Liver (tissue), 3 donors: ENCODE data around the gene CEACAM18.

ENCODE experiments used
- EGR1 ChIP-seq, 2 donors: IDR thresholded peaks; 2 replicates each; pipeline ENCODE4 v1.6.1; 2016 to 2018; ENCODE audit warnings: antibody characterized with exemption in 2 of 2, low read depth in 2 of 2
- NR2F2 ChIP-seq: IDR thresholded peaks from 2 replicates; pipeline ENCODE4 v1.6.1; 2016; ENCODE audit warnings: antibody characterized with exemption
- RAD21 ChIP-seq, 2 donors: IDR thresholded peaks; 2 replicates each; pipeline ENCODE4 v1.6.1; 2016; ENCODE audit warnings: antibody characterized with exemption in 2 of 2, mild to moderate bottlenecking in 2 of 2
- RXRA ChIP-seq, 2 donors: IDR thresholded peaks; 2 replicates each; pipeline ENCODE4 v1.6.1; 2017 to 2018; ENCODE audit warnings: antibody characterized with exemption in 2 of 2, mild to moderate bottlenecking in 1 of 2
- YY1 ChIP-seq: IDR thresholded peaks from 2 replicates; pipeline ENCODE4 v1.6.1; 2016; ENCODE audit warnings: antibody characterized with exemption, mild to moderate bottlenecking
- TF ChIP-seq, protein P1 (sequence below): fragments of 150-350 bp; IDR thresholded peaks from 2 replicates; pipeline ENCODE4 v1.5.1; 2017; ENCODE audit warnings: improper control_type of control experiment, low read depth, low read length; ENCODE audit not compliant: missing input control
- TF ChIP-seq, protein P2 (sequence below): IDR thresholded peaks from 2 replicates; pipeline ENCODE4 v1.6.1; 2016; ENCODE audit warnings: antibody characterized with exemption
- TF ChIP-seq, protein P3 (sequence below): IDR thresholded peaks from 2 replicates; pipeline ENCODE4 v1.6.1; 2016; ENCODE audit warnings: antibody characterized with exemption, mild to moderate bottlenecking
- TF ChIP-seq, protein P4 (sequence below): IDR thresholded peaks from 2 replicates; pipeline ENCODE4 v1.6.1; 2016; ENCODE audit warnings: antibody characterized with exemption
- donor health status: healthy.
- donor health status: healthy.

DNA sequence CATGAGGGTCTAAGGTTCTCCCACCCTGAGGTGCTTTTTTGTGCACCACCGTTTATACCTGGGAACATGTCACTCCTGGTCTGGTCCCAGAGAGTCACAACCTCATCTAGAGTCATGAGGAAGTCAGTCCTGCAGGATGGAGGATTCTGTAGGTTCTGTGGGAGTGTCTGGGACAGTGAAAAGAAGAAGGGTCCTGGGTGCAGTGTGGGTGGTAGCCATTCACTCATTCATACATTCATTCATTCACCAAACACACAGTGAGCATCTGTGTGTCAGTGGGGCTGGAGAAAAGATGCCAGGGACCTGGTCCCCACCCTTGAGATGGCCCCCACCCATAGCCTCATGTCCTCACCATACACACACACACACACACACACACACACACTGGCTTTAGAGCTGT, 8.7 kb upstream of the CEACAM18 start:
- TF ChIP-seq, protein P1, sequence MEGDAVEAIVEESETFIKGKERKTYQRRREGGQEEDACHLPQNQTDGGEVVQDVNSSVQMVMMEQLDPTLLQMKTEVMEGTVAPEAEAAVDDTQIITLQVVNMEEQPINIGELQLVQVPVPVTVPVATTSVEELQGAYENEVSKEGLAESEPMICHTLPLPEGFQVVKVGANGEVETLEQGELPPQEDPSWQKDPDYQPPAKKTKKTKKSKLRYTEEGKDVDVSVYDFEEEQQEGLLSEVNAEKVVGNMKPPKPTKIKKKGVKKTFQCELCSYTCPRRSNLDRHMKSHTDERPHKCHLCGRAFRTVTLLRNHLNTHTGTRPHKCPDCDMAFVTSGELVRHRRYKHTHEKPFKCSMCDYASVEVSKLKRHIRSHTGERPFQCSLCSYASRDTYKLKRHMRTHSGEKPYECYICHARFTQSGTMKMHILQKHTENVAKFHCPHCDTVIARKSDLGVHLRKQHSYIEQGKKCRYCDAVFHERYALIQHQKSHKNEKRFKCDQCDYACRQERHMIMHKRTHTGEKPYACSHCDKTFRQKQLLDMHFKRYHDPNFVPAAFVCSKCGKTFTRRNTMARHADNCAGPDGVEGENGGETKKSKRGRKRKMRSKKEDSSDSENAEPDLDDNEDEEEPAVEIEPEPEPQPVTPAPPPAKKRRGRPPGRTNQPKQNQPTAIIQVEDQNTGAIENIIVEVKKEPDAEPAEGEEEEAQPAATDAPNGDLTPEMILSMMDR = no peak
- TF ChIP-seq YY1 (no peak), EGR1 (IDR thresholded peaks at IDR 0.05; ENCODE audit: low read depth in 2 of 2) (no peak), RXRA (IDR thresholded peaks at IDR 0.05) (no peak), RAD21 (IDR thresholded peaks at IDR 0.05) (no peak), NR2F2 (no peak)
- TF ChIP-seq, protein P2, sequence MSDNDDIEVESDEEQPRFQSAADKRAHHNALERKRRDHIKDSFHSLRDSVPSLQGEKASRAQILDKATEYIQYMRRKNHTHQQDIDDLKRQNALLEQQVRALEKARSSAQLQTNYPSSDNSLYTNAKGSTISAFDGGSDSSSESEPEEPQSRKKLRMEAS = no peak
- TF ChIP-seq, protein P3, sequence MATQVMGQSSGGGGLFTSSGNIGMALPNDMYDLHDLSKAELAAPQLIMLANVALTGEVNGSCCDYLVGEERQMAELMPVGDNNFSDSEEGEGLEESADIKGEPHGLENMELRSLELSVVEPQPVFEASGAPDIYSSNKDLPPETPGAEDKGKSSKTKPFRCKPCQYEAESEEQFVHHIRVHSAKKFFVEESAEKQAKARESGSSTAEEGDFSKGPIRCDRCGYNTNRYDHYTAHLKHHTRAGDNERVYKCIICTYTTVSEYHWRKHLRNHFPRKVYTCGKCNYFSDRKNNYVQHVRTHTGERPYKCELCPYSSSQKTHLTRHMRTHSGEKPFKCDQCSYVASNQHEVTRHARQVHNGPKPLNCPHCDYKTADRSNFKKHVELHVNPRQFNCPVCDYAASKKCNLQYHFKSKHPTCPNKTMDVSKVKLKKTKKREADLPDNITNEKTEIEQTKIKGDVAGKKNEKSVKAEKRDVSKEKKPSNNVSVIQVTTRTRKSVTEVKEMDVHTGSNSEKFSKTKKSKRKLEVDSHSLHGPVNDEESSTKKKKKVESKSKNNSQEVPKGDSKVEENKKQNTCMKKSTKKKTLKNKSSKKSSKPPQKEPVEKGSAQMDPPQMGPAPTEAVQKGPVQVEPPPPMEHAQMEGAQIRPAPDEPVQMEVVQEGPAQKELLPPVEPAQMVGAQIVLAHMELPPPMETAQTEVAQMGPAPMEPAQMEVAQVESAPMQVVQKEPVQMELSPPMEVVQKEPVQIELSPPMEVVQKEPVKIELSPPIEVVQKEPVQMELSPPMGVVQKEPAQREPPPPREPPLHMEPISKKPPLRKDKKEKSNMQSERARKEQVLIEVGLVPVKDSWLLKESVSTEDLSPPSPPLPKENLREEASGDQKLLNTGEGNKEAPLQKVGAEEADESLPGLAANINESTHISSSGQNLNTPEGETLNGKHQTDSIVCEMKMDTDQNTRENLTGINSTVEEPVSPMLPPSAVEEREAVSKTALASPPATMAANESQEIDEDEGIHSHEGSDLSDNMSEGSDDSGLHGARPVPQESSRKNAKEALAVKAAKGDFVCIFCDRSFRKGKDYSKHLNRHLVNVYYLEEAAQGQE = no peak
- TF ChIP-seq, protein P4, sequence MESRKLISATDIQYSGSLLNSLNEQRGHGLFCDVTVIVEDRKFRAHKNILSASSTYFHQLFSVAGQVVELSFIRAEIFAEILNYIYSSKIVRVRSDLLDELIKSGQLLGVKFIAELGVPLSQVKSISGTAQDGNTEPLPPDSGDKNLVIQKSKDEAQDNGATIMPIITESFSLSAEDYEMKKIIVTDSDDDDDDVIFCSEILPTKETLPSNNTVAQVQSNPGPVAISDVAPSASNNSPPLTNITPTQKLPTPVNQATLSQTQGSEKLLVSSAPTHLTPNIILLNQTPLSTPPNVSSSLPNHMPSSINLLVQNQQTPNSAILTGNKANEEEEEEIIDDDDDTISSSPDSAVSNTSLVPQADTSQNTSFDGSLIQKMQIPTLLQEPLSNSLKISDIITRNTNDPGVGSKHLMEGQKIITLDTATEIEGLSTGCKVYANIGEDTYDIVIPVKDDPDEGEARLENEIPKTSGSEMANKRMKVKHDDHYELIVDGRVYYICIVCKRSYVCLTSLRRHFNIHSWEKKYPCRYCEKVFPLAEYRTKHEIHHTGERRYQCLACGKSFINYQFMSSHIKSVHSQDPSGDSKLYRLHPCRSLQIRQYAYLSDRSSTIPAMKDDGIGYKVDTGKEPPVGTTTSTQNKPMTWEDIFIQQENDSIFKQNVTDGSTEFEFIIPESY = no peak
